Posterior cingulate gyrus (tissue), 11 donors: Measurements from ENCODE around the gene LPIN3.

Source experiments
- DNase-seq, 10 donors: peaks; one replicate each; pipeline versions ENCODE4 v3.0.0 to v3.0.0-alpha.2; 2020 to 2021; ENCODE audit warnings: mixed read lengths in 3 of 10
- intact Hi-C: fragments of 100-400 bp; cut with DNase I; formaldehyde crosslinking; loops from one replicate; pipeline ENCODE4 v1.15.1; 2023

Gene LPIN3

DNA sequence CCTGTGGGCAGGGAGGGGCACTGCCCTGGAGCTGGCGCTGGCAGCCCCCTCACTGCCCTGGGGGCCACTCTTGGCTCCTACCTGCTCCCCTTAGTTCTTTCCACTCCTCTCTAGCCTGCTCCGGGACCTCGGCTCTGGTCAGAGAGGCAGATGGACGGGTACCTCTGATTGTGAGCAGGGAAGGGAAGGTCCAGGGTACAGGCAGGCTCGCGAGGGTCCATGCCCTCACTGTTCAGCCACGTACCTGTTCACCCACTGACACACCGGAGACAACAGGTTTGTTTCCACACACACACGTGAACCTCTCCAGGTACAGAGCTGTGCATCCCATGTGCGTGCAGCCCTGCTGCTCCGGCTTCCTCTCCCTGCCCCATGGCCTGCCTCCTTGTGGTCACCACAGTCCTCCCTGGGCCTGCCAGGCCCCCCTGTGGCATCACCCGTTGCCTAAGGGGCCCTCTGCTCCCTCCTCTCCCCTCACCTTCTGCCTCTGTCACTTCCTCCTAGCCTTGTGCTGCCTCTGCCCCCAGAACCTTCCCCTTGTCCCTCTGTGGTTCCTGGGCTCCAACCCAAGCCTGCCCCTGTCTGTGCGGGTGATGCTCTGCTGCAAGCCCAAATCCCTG is 23.7 kb downstream of the LPIN3 start:
- intact Hi-C loops = no loop called here
- peak in 3 of 10 donors; percentile 46 to 77 (median 53) for DNase-seq

DNA sequence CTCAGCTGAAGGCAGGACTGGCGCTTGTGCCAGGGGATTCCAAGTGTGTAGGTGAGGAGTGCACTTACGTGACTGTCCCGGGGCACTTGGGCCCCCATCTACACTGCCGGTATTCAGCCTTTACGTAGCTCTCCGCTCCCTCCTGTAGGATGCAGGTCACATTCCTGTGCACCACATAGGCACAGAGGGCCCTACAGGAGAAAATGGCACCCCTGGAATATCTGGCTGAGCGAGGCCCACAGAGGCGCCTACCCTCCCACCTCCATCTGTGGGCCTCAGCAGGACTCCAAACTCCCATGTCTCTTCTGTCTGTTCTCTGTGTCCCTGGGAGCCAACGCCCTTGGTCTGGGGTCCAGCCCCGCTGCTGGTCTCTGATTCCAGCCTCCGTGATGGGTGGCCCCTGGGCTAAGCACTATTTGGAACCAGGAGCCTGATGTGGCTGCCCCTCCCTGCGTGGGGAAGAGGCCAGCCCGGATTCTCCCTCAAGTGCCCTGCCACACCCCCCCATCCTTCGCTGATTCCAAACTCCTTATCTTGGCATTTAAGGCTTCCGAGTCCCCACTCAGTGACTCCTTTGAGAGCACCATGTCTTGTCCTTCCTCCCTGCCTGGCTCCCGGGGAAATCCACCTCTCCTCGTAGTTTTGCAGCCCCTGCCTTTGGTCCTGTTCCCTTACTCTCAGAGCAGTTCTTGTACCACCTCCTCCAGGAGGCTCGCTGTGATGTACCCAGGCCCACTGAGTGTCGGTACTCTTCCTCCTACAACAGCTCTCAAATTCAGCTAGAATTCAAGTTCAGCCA is 24.5 kb downstream of the LPIN3 start:
- peak in 3 of 10 donors; percentile 45 to 57 (median 52) for DNase-seq
- intact Hi-C loops = no loop called here

DNA sequence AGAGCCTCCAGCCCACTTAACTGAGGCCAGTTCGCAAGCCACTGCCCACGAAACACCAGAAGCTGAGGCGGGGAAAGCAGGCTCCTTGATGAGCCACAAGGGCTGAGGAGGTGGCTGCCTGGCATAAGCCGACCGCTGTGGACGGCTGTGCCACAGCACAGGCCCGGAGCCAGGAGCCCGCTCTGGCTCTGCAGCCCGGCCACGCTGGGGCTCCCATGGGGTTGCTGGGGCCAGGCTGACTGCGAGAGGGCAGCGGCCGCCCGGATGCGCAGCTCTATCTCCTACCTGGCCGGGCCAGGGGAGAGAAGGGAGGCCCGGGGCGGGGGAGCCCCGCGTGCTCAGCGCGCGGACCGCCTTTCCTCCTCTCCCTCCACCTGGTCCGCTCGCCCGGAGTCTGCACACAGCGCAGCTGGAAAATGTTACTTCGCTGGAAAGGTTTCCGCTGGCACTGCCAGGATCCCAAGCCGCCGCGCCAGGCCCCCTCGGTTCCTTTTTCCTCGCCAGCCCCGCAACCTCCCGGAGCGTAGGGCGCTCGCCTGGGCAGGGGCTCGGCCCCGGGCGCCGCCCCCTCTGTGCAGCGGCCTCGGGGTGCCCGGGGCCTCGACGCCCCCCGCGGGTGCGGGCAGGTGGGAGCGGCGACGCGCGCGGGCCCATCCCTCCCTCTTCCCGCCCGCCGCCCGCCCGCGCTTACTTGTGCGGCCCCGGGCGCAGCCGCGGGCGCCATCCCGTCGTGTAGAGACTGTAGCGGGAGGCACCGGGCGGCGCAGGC is 25.3 kb downstream of the LPIN3 start:
- DNase-seq = peak in 4 of 10 donors; percentile 38 to 88 (median 81)
- intact Hi-C loops = no loop called here

DNA sequence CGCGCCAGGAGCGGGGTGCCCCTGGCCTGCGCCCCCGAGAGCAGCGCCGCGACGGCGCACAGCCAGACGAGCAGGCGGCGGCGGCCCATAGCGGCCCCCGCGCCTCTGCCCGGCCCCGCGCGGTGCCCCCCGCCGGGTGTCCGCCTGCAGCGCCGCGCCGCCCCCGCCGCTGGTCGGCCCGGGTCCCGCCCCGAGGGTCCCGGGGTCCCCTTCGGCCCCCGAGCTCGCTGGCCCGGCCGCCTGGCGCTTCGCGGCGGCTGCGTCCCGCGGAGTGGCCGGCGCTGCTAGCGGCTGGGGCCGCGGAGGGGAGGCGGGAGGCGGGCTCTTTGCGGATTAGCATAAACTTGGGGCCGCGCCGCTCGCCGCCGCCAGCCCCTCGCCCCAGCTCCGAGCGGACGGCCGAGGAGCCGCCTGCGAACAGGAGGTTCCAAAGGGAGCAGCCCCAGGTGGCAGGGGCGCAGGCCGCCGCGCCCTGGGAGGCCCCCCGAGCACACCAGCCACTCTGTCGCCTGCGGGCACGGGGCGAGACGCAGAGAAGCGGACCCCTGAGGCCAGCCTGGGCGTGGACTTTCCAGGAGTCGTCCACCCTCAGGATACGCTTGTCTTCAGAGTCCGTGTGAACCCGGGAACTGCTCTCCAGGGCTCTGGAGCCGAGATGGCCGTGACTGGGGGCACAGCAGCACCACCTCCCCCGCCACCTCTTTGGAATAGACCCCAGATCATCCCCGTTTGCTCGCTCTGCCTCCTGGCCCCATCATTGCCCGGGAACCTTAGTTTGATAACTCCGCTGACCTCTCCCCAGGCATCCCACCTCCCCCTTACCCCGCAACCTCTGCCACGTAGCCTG is 26.1 kb downstream of the LPIN3 start, which contains the start of gene EMILIN3:
EMILIN3 (minus strand) TSS at position 273 of the 847 bp plus-strand sequence; CDS start at position 89, 184 bp downstream.
- peak in 3 of 10 donors; percentile 48 to 73 (median 53) for DNase-seq
- intact Hi-C loops = no loop called here

DNA sequence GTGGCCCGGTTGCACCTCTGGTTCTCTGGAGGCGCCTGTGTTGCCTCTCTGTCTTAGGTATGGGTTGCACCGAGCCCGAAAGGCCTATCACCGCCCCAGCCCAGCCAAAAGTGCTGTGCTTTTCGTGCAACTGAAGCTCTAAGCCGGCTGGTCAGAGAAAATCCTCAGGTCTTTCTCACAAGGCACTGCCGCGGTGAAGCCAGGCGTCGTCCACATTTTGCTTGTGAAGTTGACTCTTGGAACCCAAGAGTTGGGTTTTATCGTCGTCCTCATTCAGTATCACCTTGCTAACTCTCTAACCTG is 26.7 kb downstream of the LPIN3 start:
- peak in 3 of 10 donors; percentile 47 to 62 (median 53) for DNase-seq
- intact Hi-C loops = no loop called here

DNA sequence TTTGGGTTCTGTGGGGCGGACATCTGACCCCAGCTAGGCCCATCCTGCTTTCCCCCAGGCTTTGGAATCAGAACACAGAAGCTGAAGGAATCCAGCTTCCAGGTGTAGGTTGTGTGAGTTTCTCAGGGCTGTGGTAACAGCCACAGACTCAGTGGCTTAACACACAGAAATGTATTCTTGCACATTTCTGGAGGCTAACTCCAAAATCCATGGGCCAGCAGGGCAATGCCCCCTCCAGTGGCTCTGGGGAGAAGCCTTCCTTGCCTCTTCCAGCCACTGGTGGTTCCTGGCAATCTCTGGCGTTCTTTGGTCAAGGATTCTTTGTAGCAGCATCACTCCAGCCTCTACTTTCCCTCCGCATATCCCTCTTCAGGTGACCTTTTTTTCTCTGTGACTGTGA is 27.3 kb downstream of the LPIN3 start:
- DNase-seq = peak in 2 of 10 donors; percentile 1 to 10
- intact Hi-C loops = no loop called here

DNA sequence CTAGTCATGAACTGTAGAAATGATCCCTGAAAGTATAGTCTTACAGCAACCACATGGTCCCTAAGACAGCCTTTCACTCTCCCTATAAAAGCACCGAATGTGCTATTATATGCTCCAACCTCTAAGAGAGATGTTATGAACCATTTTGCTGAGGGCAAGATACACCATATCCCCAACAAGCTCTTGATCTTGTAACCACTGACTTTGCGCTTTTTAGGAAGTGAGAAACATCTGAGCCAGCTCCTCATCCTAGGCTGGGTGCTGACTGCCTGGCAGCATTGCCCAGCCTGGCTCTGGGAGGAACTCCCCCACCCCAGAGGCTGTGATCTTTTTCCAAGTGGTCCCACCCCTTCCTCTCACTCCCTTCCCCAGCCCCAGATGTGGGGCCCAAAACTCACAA is 29.1 kb downstream of the LPIN3 start:
- intact Hi-C loops = no loop called here

DNA sequence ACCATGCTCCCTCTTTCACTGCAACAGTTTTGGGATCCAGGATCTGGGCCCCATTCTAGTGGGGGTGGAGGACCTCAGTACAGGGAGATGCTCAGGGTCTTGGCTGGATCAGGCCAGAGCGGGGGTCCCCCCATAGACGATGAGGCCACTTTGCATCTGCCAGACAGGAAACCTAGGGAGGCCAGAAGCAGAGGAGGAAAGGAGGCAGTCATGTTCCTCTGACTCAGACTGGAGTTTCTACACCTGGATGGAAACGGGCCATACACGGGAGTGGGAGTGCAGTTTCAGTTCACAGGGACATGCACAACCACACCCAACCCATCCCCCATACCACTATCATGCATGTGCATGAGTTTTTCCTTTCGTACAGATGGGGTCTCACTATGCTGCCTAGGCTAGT is 29.6 kb downstream of the LPIN3 start:
- intact Hi-C loops = no loop called here

More for the DNA sequence above, 29.1 kb downstream of the LPIN3 start:
- peak in 2 of 10 donors; percentile 0 to 6 for DNase-seq

DNA sequence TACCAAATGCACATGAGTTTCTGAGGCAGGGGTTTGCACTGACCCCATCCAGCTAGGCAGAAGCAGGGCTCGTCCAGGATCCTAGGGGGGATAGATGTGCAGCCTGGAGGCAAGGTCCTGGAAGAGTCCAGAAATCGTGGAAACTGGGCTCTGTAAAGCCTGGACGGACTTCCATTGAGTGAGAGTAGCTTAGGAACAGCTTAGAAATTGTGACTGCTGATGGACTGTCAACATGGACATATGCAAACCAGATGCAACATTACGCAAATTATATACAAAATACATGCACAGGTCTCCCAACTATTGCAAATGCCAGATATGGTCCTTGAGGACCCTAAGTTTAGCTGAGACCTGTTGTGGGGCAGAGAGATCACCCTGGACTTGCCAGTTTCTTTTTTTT is 30.8 kb downstream of the LPIN3 start:
- DNase-seq = peak in 1 of 10 donors; percentile 40
- intact Hi-C loops = no loop called here

More for the DNA sequence above, 29.6 kb downstream of the LPIN3 start:
- peak in 3 of 10 donors; percentile 24 to 56 (median 27) for DNase-seq

DNA sequence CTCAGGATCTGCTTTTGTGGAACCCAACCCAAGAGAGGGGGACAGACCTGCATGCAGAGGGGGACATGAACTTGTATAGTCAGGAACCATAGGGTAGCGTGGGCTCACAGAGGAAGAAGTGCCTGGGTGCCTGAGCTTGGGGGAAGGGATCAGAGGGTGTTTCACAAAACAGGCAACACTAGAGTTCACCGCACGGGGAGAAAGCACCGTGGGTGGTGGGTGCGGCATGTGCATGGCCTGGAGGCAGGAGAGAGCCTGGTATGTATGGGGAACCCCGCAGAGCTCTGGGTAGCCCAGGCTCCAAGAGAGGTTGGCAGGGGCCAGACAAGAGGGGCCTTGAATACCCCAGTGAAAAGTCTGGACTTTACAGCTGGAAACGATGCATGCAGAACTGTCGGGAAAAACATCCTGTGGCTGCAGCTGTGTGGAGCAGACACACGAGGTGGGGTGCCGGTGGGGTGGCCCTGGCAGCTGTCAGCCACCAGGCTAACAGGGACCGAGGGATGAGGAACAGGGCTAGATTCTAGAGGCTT is 32.7 kb downstream of the LPIN3 start:
- peak in 3 of 10 donors; percentile 35 to 45 (median 39) for DNase-seq
- intact Hi-C loops = no loop called here

DNA sequence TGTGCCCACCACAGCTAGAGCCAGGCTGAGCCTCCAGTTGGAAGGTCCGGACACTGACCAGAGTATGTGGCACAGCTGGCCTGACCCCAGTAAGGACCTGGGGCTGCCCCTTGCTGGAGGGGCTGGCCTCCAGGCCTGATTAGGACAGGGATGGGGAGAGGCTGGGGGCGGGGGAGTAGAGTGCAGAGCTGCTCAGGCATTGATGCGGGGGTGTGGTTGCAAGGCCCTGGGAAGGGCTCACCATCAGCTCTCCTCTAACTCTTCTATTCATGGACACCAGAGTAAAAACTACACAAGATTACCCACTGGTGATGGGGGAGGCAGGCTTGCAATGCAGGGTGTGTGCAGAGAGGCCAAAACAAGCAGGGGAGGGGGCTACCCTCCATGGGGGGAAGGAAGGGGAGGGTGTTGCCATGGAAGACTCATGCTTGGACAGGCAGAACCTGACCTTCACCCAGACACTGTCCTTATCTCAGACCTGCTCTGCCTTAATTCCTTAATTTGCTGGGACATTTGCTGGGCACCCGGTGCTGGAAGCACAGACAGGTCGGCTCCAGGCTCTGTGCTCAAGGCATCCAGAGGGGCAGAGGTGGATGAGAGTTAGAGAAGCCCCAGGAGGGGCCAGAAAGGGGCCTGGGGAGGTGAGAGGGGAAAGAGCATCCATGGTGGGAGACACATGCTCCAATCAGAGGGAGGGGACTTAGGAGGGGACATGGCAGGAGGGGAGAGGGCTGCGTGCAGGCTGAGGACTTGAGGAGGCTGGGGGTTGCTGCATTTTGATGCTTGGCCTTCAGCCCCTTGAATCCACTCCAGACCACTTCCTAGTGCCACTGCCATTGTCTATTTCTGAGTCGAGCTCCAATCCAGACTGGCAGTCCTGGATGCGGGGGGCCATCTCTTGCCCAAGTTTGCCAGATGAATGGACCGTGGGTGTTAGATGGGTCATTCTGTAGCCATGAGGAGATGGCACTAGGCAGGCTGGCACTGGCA is 33.6 kb downstream of the LPIN3 start:
- DNase-seq = peak in 3 of 10 donors; percentile 43 to 72 (median 45)
- intact Hi-C loops = no loop called here

DNA sequence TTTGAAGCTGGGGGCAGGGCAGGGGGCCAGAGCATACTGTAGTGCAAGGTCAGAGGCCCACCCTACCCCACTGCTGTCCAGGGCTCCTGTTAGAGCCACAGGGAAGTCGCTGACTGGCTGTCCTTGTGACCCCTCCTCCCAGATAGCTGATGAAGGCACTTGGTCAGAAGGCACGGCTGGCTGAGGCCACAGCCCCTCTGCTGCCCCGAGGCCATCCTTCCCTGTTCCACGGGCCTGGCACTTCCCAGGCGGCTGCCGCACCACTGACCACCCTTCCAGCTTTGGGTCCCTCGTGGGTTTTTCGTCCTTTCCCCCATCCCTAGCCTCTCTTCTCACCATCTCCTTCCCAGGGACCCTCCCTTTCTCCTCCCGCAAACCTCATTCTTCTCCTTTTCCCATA is 35.2 kb downstream of the LPIN3 start:
- intact Hi-C loops = no loop called here
- peak in 2 of 10 donors; percentile 40 to 44 for DNase-seq

DNA sequence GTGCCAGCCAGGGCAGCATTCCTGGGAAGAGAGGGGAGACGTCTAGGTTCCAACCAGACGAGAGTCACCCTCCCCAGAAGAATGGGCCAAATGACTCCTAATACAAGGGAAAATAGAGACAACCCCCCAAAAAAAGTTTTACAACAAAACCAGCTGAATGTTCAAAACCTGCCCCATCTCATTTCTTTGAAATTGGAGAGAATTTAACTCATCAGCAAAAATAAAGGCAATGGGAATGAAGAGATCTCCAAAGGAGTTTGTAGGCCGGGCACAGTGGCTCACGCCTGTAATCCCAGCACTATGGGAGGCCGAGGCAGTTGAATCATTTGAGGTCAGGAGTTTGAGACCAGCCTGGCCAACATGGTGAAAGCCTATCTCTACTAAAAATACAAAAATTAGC is 35.7 kb downstream of the LPIN3 start:
- intact Hi-C loops = no loop called here
- DNase-seq = peak in 2 of 10 donors; percentile 11 to 20

DNA sequence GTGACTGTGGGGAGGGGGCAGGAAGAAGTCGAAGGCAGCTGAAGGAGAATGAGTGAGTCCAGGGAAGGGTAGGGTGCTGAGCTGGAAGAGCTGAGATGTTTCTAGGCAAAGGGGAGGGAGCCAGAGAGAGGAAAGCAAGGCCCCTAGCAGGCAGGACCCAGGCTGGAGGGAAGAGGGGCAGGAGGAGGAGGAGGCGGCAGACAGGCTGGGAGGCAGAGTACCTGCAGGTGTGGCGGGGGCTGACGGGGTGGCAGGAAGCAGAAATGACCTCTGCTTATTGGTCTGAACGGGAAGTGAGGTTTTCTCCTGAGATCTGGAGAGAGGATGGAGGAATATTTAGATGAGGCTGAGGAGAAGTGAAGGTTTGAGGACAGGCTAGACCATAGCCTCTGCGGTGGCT is 36.7 kb downstream of the LPIN3 start:
- intact Hi-C loops = no loop called here
- DNase-seq = peak in 3 of 10 donors; percentile 32 to 62 (median 32)

DNA sequence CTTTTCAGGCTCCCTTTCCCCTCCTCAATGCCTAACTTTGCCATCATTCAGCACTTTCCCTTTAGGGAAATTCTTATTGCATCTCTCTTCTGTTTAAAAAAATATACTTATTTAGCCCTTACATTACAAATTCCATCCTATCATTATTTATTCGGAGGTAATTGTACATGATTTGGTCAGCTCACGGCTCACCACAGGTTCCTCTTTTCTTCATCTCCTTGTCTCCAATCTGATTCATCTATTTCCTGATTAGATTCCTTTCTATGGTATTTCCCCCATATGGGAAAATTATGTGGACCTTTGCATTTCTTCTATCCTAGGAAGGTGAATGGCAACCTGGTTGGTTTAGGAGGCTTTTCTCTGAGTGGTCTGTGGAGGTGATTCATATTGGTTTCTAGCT is 38.9 kb downstream of the LPIN3 start:
- DNase-seq = no peak
- intact Hi-C loops = no loop called here

DNA sequence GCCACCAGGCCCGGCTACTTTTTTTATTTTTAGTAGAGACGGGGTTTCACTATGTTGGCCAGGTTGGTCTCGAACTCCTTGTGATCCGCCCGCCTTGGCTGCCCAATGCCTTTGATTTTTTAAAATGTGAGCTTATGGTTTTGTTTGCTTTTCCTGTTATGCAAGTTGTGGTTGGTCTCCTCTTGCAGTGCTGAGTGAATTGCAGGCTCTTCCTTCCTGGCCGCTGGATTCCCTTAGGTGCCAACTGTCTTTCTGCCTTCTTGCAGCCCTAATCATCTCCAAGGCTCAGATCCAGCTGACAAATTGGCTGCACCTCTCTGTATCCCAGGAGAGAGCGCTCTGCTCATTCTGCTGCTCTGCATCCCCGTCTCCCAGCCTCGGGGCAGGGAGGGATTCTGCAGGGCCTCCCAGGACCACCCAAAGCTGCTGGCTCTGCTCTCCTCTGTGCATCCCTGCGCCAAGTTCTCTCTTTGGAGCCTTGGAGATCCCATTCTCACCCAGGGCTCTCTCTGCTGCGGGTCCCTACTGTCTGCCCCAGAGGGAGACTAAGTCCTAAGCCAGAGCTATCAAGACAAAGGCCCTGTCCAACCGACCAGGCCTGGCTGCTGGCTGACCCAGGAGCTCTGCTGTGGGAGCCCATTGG is 40.1 kb downstream of the LPIN3 start:
- intact Hi-C loops = no loop called here
- DNase-seq = peak in 2 of 10 donors; percentile 50 to 54

DNA sequence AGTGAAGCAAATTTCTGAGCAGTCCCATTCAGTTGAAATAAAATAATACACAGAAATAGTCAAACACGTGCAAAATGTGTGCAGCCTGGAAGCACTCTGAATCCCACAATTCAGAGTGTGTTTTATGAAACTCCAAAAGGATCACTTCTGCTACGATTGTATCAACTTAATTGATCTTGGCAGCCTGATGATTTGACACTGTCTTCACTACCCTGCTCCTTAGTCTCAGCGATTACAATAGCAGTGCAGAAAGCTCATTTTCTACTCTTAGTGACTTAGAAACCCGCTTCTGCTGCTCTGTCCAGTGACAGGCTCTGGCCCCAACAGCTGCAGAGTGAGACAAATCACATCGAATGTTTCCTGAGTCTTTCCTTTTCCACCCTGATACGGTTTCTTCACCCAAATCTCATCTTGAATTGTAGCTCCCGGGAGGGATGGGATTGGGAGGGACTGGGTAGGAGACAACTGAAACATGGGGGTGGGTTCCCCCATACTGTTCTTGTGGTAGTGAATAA is 42.2 kb downstream of the LPIN3 start:
- peak in 1 of 10 donors; percentile 3 for DNase-seq
- intact Hi-C loops = no loop called here
